GM19324 (cell line): ENCODE data around the gene SLC6A6.
A peak's percentile ranks its signal among the peaks of the same experiment; 100 is the strongest.

Experiments
- ATAC-seq: cut with Tn5 transposase; IDR thresholded peaks from one replicate; pipeline ENCODE4 v1.9.1; 2021; ENCODE audit warnings: mild to moderate bottlenecking, moderate library complexity; ENCODE audit not compliant: unreplicated experiment, low FRiP score

The SLC6A6 gene

DNA sequence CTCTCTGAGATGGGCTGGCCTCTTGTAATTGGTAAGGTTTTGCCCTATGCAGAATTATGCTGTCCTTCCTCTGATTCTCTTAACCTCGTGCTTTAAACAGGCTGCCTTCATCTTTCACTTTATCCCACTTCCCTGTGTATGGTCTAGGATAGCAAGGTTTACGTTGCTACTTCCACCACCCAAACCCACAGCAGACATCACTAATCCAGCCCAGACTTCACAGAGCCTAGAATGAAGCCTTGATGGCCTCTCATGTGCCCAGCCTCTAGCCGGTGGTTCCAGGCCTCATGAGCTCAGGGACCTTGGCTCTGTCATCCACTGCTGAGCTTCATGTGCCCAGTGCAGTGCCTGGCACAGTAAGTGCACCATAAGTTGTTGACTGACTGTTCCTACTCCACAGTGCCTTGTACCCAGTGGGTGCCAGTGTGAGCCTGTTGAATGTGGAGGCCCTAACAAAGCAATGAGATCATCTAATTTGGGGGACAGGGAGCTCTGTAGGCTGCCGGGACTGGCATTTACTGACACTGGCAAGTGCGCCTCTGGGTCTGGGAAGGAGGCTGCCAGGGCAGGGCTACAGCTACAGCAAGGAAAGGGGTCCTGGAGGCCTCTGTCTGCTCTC is 12.5 kb downstream of the SLC6A6 start:
- no peak for ATAC-seq

DNA sequence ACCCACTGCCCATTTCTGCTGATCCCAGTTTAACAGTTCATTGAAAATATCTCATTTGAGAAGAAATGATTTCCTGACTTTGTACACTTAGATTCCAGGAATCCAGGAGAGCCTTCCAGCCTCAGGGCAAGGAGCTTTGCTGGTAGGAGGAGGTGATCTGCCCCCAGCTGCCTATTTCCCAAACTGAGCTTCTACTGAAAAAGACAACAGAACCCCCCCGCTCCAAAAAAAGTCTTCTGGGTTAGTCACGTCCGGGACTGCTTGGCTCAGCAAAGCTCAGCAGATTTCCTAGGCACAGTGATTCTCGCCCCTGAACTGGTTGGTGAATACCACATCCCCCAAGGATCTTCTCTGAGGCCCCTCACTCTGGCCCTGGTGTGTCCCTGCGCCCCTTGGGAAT is 13.1 kb downstream of the SLC6A6 start:
- no peak for ATAC-seq

- ATAC-seq, result no peak
Measured at GRCh38 chr3:14416453-14416852, 14.0 kb downstream of the SLC6A6 start.

GRCh38 chr3:14418296-14419250 is 16.2 kb downstream of the SLC6A6 start:
- ATAC-seq, result no peak

DNA sequence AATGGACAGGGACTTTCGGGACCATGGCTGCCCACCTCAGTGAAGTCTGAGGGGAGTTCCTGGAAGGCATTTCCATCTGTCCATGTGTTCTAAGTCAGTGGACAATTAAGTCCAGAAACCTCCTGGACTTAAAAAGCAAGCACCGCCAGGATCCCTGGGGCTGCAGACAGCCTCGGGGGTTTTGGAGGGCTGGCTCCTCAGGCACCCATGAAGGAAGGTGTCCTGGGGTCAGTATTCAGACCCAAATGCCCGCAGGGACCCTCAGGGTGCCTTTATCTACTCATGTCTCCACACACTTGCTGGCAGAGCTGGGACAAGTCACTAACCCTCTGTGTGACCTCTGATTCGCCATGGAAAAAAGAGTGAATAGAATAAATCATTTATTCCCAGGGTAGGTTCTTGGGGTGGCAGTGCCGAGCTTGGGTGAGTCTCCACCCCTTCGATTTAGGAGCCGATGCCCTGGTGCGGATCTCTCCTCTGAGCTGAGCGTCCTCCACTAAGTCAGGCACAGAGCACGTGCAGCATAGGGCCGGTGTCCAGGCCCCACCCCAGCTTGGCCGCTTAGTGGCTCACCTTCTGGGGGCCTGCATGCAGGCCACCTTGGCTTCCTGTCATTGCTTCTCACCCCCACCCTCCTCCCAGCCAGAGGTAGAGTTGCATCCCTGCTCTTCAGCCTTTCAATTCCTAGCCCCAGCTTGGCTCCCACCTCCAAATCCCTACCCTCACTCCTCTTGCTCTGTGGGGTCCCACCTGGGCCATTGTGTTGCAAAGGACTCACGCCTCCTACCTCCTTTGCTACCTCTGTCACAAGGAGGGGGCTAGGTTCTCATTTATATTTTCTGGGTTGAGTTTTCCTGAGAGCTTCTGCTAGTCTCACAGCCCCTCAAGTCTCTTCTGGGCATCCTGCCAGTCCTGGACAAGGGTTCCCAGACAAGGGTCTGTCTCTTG is 19.9 kb downstream of the SLC6A6 start:
- no peak for ATAC-seq

- ATAC-seq, result no peak
Measured at GRCh38 chr3:14423197-14423743, 20.9 kb downstream of the SLC6A6 start.

- no peak for ATAC-seq
Measured at GRCh38 chr3:14423963-14424362, 21.6 kb downstream of the SLC6A6 start.

GRCh38 chr3:14424711-14425580 is 22.5 kb downstream of the SLC6A6 start:
- no peak for ATAC-seq

DNA sequence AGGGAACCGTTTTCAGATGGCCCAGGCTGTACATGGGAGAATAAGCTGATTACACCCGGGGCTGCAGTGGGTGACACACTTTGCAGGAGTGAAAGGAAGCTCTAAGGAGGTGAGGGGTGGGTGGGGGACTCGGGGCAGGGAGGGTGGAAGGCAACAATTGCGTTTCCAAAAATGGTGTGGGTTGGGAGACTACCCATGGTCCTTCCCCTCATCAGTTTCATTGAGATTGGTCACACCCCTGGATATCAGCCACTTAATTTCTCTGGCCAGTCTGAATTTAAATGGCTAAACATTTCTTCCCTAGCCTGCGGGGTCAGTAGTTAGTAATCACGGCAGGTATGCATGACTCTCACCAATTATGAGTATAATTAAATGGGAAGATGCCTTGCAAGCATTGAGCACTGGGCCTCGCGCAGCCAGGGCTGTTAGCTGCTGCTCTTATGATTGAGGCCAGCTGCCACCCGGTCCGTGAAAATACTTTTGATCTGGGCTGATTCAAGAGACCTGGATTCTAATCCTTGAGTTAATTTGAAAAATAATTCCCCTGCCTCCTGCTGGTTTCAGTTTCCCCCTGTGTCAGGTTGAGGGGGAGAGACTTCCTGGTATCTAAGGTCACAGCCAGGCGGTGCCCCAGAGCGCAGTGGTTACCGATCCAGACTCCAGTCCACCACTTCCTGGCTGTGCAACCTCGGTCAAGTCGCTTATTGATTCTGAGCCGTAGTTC is 23.3 kb downstream of the SLC6A6 start:
- ATAC-seq, result peak; percentile 49

- no peak for ATAC-seq
Measured at GRCh38 chr3:14426305-14426620, 23.9 kb downstream of the SLC6A6 start.

- ATAC-seq, result no peak
Measured at GRCh38 chr3:14428087-14429033, 26.0 kb downstream of the SLC6A6 start.

GRCh38 chr3:14429237-14429636 is 26.8 kb downstream of the SLC6A6 start:
- no peak for ATAC-seq

- ATAC-seq, result no peak
Measured at GRCh38 chr3:14429640-14430039, 27.2 kb downstream of the SLC6A6 start.

- ATAC-seq, result no peak
Measured at GRCh38 chr3:14430053-14430452, 27.6 kb downstream of the SLC6A6 start.

DNA sequence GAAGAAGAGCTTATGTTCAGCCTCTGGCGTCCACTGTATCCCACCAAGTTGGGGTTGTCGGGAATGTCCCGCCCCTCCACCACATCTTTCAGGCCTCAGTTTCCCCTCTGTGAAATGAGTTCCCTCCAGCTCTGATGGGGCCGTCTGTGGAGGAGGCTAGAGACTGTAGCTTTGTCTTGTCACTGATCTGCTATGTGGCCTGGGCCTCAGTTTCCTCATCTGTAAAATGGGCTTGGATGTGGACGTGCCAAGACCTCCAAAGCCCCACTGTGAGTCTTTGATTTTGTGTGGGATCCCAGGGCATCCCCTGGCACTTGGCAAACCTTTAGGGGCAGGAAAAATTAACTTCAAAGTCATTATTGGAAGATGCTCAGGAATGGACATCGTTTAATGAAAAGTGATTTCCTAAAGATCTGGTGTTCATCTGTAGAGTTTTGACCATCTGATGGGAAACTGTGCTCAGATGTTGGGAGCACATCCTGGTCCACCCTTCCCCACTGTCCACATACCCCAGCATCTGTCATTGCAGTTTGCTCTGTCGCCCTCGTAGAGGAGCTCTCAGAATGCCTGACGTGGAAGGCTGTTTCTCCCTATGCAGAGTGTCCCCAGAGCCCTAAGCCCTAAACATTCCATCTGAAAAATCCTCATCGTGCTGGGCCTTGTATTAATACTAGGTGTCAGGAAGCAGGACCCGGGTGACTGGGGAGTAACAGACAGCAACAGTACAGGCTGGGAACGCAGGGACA is 28.5 kb downstream of the SLC6A6 start:
- ATAC-seq, result no peak

DNA sequence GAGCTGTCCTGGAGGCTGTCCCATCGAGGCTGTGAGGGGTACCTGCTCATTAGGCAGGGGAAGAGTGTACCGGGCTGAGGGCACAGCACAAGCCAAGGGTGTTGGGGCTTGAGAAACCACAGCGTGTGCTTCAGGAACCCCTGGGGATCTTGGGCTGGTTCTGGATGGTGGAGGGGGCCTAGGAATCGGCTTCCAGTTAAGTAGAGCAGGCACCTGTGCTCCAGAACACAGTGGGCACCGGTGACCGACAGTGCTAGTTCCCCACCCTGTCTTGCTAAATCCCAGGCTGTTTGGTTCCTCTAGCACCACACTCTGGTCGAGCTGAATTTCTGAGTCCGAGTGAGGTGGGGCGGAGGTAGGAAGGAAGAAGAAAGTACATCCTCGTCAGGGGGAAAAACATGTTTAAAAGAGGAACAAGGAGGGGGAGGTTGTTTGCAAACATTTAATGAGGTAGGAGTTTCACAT is 29.1 kb downstream of the SLC6A6 start:
- ATAC-seq, result peak; percentile 37
